GM18907 (cell line): ENCODE measurements around the gene AFG1L.
"Not testable (repeated sequence)": the region's sequence is repeated elsewhere in the genome, so short reads cannot be mapped to it uniquely, and the experiment has no call there.

Experiments
- ATAC-seq: cut with Tn5 transposase; IDR thresholded peaks from one replicate; pipeline ENCODE4 v1.9.1; 2021; ENCODE audit warnings: mild to moderate bottlenecking, moderate library complexity; ENCODE audit not compliant: unreplicated experiment

Gene AFG1L

DNA sequence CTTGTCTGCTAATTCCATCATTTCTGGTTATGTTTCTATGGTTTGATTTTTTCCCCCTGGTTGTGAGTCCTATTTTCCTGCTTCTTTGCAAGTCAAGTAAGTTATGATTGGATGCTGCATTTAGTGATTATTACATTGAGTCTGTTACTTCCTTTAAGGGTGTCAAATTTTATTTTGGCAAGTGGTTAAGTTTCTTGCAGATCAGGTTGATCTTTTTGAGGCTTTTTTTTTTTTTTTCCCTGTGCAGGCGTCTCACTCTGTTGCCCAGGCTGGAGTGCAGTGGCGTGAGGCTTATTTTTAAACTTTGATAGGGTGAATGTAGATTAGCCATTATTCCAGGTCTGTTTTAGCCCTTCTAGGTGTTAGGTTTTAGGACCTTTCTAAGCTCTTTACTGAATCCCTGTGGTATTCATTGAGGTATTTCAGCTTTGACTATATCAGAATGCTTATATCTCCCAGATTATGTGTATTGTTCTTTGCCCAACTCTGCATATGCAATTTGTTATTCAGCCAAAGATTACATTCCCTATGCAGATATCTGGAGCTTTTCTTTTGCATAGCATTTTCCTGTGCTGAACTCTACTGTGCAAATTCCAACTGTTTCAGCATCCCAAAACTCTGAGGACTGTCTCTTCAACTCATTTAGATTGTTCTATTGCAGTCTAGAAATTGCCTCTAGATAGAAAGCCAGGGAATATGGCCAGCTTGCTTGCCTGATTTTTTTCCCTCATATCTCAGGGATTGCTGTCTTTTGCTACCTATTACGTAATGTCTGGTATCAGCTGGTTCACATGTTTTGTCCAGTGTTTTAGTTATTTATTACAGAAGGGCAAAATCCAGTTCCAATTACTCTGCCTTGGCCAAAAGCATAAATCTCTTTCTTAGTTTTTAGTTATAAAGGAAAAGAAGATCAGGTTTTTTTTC, 113.3 kb downstream of the AFG1L start:
- no peak for ATAC-seq

DNA sequence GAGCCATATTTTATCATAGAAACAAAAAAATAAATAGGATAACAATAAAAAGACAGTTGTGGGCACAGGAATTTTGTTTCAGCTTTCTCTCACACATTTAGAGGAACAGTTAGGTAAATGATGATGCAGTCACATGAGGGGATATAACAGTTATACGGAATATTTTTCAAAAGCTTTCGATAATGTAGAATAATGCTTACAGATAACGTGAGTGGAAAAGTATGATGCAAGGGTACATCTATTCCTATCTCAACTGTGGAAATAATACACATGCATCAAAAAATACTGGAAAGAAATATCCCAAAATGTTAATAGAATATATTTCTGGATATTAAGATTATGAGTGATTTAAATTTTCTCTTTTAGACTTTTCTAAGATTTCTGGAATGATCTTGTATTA, 114.0 kb downstream of the AFG1L start:
- no peak for ATAC-seq

DNA sequence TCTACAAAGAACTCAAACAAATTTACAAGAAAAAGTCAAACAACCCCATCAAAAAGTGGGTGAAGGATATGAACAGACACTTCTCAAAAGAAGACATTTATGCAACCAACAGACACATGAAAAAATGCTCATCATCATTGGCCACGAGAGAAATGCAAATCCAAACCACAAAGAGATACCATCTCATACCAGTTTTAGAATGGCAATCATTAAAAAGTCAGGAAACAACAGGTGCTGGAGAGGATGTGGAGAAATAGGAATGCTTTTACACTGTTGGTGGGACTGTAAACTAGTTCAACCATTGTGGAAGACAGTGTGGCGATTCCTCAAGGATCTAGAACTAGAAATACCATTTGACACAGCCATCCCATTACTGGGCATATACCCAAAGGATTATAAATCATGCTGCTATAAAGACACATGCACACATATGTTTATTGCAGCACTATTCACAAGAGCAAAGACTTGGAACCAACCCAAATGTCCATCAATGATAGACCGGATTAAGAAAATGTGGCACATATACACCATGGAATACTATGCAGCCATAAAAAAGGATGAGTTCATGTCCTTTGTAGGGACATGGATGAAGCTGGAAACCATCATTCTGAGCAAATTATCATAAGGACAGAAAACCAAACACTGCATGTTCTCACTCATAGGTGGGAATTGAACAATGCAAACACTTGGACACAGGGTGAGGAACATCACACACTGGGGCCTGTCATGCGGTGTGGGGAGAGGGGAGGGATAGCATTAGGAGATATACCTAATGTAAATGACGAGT, 121.4 kb downstream of the AFG1L start:
- ATAC-seq: not testable (repeated sequence)

DNA sequence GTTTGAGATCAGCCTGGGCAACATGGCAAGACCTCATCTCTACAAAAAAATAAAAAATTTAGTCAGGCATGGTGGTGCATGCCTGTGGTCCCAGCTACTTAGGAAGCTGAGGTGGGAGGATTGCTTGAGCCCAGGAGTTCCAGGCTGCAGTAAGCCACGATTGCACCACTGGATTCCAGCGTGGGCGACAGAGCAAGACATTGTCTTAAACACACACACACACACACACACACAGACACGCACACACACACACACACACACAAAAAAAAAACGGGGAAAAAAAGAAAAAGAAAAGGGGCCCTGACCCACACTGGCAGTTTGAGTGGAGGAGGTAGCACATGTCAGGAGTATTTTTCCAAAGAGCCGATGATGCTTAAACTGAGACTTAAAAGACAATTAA, 122.2 kb downstream of the AFG1L start:
- no peak for ATAC-seq

- no peak for ATAC-seq
Measured at GRCh38 chr6:108419474-108419873, 124.6 kb downstream of the AFG1L start.

GRCh38 chr6:108419934-108420609, 125.2 kb downstream of the AFG1L start:
- no peak for ATAC-seq

- no peak for ATAC-seq
Measured at GRCh38 chr6:108421366-108421765, 126.5 kb downstream of the AFG1L start.

- ATAC-seq: no peak
Measured at GRCh38 chr6:108423982-108424705, 129.3 kb downstream of the AFG1L start.

- ATAC-seq: no peak
Measured at GRCh38 chr6:108425428-108425827, 130.6 kb downstream of the AFG1L start.

GRCh38 chr6:108432143-108432542, 137.3 kb downstream of the AFG1L start:
- ATAC-seq: no peak

- no peak for ATAC-seq
Measured at GRCh38 chr6:108432792-108433191, 137.9 kb downstream of the AFG1L start.

- no peak for ATAC-seq
Measured at GRCh38 chr6:108434222-108434621, 139.4 kb downstream of the AFG1L start.

GRCh38 chr6:108435391-108435790, 140.5 kb downstream of the AFG1L start:
- ATAC-seq: no peak

DNA sequence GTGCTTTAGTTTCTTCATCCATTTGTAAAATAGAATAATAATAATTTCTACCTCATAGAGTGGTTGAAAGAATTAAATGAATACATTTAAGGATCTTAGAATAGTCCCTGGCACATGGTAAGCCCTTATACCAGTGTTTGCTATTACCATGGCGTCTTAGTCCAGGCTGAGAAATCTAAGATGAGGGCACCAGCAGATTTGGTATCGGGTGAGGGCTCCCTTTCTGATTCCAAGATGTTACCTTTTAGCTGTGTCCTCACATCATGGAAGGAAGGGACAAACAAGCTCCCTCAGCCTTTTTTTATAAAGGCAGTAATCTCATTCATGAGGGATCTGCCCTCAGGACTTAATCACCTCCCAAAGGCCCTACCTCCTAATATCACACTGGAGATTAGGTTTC, 141.9 kb downstream of the AFG1L start:
- no peak for ATAC-seq

DNA sequence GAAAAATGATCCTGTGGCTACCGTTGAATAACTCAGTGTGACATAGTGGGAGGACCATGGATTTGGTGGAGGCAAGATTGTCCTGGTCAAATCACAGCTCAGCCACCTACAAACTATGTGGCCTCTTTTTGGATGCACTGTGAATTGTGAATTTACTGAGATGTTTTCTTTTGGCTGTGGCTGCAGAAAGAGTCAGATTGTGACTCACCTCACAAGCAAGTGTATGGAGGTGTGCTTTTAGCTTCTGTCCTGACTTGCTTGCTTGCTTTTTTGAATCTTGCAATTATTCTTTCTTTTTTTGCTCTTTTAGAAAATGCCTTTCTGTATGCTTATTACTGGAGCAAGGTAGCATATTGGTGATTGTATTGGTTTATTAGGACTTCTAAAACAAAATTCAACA, 143.0 kb downstream of the AFG1L start:
- no peak for ATAC-seq

DNA sequence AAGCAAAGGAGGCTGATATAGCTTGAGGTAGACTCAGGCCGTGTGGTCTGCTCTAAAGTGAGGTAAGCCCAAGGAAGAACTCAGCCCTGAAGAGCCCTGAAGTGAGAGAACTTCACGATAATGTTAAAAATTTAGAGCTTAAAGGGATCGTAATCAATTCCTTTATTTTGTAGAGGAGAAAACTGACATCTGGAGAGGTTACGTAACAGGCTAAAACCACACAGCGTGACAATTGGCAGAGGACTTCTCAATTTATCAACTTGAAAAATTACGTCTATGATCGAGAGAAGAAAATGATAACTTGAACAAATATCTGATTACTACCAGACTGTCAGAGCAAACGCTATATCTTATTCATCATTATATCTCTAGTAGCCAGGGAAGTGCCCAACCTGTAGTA, 144.1 kb downstream of the AFG1L start:
- no peak for ATAC-seq

DNA sequence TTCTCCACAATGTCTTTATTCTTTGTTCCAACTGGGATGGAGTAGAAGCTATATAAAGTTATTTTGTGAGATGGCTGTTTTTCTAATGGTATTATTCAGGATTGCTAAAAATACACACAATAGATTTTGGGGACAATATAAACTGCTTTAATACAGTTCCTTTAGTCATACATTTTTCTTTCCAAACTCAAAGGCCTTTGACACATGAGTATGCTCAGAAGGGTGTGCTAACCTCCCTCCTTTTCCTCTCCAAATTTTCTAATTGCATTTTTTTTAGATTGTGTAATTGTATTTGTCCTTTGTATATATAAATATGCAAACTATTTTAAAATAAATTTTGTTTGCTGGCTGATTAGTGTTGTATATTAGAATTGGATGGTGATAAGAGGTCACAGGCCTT, 146.3 kb downstream of the AFG1L start:
- ATAC-seq: no peak

DNA sequence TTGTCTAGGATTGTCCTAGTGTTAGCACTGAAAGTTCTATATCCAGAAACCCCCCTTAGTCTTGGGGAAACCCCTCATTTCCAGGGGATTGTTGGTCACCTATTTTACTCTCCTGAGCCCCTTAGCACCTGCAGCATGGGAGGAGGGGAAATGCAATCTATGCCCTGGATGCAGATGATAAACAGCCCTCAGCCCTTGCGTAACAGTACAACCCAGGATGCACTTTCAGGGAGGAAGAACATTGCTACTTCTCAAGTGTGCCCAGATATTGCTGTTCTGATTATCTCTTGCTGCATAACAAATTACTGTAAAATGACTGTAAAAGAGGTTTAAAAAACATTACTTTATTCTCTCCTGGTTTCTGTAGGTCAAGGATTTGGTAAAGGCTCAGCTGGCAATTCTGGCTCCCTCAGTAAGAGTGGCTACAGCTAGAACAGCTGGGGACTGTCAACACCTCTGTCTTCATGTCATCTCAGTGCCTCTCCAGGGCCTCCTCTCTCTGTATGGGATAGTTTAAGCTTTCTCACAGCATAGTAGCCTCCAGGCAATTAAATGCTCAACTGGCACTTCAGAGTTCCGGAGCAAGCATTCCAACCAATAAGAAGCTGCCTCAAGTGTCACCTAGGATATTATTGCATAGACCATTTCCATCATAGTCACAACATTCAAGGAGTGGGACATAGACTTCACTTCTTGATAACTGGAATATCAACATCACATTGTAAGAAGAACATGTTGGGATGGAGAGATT, 148.1 kb downstream of the AFG1L start:
- no peak for ATAC-seq

DNA sequence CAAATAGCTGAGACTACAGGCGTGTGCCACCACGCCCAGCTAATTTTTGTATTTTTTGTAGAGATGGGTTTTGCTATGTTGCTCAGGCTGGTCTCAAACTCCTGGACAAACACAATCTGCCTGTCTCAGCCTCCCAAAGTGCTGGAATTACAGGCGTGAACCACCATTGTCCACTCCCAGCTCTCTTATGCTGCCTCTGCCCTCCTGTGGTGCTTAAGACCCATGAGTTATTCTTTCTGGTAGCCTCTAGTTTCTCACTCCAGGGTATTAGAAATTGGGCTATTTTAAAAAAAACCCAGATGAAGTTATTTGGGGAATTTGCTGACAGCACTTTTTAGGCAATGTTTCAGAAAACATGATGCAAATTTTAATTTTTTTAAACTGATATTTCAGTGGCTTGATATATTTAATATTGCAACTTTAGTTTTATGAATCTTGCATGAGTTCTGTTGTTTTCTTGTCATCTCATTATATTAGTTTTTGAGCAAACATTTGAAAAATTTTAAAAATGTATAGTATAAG, 151.8 kb downstream of the AFG1L start:
- no peak for ATAC-seq

GRCh38 chr6:108448481-108448880, 153.6 kb downstream of the AFG1L start:
- no peak for ATAC-seq
